ENCODE measurements around the gene MROH2A.
"Not testable (repeated sequence)": the region's sequence is repeated elsewhere in the genome, so short reads cannot be mapped to it uniquely, and the experiment has no call there.

MROH2A gene, protein sequence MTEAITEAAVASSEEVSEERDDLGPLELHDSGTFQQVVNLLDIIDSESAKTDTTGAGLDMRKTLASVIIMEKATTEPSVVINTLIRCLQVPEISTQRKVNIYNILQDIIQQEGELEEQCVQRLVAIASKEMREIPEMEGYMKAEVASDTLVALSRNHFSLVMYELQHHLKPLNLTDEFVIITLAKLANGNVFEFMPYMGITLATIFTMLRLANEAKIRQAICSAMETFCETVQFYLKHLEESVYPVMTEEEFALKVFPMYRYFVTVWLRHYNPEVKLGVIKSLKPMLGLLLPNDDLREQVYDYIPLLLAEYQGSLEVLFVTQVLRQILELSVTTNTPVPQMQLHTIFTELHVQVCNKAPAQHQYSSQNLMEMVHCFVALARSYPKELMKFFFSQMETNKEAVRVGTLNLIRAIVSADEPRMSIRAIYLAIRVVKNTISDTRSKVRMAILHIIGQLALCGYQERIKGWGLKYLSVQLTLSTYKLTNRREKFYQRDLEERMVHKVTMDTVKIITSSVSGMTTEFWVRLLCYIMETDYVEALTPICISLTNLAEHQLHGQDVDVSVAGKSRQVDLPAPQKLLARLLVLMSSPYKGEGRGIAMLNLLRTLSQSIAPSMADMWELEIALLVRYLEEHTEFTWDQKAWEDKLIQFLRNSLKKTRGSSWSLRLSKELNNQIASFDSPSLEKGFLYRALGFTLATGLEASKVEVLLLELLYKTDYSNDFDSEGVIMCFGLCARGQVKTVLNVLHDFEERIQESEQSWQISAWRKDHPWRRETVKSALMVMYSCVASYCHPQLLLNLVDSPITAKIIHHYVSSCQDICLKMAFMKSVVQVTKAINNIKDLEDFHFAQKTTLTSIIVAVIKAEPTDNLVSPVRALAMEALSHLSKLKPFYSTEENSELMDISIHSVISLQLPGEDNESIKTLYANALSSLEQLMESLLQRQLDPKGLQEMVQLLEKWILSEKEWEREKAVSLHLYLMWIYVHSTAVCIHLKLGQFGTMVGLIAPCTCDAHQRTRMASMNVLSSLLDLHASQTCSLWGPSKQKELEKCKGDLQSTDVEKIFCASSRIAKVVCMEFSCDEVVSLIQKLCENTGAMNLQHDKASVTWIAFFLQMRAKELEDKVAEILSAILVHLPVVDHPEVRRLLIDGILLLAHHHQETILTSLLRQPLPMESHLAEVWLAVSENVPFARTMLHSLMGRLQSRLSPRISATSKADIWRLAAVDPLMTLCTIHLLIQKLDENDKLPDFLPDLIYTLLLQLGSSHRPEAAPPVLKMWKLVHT (N-terminal part only)

DNA sequence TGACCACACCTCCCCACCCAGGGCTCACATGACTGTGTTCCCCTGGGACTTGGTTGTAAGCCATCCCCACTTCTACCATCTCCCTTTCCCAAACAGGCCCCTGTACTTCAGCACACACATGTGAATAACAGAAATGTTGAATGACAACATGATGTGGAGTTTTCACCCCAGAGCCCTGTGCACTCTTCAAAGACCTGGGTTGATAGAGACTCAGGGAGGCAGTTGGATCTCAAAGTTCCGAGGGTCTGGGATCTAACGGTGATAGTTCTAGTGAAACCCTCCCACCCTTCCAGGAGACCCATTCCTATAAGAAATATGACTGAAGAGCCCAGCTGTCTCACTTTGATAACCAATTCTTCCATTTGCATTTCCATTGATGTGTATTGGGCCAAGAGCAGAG, at the start of gene MROH2A:
TSS of gene MROH2A (plus strand) at position 301 of the 400 bp plus-strand sequence. CDS start 1,029 bp downstream, outside the sequence.
- DNase-seq (ENCODE audit: low spot score): no peak

DNA sequence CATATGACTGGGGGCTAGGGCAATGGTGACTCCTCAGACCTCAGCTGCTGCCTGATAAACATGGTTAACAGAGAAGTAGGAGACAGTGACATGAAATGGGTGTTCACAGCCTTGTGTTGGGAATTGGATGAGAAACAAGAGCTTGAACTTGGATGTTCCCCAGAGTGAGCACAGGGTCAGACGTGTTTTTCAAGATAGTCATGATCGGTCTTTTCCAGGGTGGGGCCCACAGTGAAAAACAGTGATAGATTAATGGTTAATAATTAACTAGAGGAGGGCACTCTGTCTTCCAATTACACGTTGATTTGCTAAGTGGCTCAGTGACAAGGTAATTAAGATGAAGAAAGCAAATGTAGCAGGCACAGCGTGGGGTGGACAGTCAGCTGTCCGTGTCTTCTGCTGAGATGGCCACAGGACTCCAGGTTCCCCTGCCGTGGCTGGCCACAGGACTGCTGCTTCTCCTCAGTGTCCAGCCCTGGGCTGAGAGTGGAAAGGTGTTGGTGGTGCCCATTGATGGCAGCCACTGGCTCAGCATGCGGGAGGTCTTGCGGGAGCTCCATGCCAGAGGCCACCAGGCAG, 49.3 kb upstream of the MROH2A start, which contains the start of gene UGT1A3:
TSS of gene UGT1A3 (plus strand) at position 320 of the 579 bp plus-strand sequence. CDS start at position 405, 85 bp downstream.
- DNase-seq (ENCODE audit: low spot score): no peak

DNA sequence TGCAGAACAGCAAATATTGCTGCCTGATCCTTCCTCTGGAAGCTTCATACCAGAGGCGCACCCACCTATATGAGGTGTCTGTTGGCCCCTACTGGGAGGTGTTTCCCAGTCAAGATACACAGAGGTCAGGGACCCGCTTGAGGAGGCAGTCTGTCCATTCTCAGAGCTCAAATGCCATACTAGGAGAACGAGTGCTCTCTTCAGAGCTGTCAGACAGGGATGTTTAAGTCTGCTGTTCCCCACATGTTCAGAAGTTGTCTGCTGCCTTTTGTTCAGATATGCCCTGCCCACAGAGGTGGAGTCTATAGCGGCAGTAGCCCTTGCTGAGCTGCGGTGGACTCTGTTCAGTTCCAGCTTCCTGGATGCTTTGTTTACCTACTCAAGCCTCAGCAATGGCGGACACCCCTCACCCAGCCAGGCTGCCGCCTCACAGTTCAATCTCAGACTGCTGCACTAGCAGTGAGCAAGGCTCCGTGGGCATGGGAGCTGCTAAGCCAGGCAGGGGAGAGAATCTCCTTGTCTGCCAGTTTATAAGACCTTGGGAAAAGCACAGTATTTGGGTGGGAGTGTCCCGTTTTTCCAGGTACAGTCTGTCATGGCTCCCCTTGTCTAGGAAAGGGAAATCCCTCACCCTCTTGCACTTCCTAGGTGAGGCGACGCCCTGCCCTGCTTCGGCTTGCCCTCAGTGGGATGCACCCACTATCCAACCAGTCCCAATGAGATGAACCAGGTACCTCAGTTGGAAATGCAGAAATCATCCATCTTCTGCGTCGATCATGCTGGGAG, 41.1 kb upstream of the MROH2A start:
- DNase-seq (ENCODE audit: low spot score): not testable (repeated sequence)

DNA sequence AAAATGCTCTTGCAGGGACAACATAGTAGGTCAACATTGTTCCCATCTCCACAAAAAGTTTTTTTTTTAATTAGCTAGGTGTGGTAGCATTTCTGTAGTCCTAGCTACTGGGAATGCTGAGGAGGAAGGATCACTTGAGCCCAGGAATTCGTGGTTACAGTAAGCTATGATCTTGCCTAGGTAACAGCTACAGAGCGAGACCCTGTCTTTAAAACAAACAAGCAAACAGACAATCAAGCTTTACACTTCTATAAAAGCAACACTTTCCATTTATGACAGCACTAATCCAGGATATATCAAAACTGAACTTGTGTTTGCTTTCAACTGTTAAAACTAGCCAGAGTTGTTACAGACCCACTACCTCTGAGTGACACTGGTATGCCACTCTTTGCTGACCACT, 37.3 kb upstream of the MROH2A start:
- DNase-seq (ENCODE audit: low spot score): no peak

DNA sequence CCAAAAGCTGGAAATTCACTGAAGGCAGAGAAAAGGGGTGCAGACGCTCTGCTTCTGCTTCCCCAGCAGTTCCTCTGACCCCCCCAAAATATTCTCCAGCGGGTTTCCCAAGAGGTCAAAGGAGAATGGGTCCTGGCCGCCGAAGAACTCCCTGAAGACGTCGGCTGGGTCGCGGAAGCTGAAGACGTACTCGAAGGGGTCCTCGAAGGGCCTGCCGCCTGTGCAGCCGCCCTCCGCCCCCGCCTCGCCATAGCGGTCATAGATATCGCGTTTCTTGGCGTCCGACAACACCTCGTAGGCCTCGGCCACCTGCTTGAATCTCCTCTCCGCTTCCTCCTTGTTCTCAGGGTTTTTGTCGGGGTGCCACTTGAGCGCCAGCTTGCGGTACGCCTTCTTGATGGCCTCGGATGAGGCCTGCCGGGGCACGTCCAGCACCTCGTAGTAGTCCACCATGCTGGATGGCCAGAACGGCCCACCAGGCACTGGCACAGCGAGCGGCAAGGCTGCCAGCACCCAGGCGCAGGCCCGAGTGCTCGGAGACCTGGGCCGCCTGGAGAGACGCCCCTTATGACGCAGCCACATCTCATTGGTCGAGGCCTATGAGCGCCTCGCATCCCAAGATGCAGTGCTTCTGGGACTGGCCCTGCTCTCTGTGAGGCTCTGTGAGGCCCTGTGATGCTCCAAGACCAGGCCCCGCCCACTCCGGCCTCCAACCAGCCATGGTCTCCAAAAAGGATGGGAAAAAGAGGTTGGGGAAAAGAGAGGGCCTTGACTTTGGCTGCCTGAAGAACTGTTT, 34.5 kb upstream of the MROH2A start:
- DNase-seq (ENCODE audit: low spot score): no peak

DNA sequence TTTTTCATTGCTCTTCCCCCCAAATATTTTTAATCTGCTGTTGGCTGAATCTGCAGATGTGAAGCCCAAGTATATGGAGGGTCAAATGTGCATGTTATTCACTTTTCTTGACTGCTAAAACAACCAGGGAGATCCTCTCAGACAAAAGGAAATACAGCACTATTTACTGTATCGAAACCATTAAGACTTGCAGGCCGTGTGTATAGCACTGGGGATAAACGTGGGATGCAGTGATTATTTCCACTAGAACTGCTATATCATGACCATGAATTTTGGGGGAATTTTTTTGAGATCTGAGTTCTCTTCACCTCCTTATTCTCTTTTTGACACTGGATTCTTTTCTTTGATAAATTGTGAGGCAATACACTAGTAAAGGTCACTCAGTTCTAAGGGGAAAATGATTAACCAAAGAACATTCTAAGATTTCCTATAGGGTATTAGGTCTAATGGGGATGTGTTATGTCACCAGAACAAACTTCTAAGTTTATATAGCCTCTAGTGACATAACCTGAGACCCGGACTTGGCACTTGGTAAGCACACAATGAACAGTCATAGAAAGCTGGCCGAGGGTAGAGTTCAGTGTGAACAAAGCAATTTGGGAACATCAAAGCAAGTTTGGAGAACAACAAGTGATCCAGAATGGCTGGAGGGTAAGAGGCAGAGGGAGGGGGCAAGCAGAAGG, 32.9 kb upstream of the MROH2A start:
- DNase-seq (ENCODE audit: low spot score): no peak

DNA sequence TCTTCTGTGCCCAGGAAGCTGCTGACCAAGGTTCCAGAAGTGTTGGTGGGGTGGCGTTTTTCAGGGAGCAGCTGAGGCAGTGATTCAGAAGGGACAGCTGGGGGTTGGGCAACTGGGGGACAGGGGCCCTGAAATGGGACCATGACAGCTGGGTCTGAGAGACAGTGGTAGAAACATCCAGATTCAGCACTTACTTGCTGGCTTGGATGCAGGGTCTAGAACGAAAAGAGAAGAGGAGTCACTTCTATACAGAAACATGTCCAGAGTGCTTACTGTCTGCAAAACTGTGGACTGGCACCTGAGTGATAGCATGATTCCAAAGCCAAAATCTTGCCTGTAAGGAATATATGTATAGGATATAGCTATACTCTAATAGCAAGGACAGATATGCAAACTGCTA, 32.3 kb upstream of the MROH2A start:
- not testable (repeated sequence) for DNase-seq (ENCODE audit: low spot score)

DNA sequence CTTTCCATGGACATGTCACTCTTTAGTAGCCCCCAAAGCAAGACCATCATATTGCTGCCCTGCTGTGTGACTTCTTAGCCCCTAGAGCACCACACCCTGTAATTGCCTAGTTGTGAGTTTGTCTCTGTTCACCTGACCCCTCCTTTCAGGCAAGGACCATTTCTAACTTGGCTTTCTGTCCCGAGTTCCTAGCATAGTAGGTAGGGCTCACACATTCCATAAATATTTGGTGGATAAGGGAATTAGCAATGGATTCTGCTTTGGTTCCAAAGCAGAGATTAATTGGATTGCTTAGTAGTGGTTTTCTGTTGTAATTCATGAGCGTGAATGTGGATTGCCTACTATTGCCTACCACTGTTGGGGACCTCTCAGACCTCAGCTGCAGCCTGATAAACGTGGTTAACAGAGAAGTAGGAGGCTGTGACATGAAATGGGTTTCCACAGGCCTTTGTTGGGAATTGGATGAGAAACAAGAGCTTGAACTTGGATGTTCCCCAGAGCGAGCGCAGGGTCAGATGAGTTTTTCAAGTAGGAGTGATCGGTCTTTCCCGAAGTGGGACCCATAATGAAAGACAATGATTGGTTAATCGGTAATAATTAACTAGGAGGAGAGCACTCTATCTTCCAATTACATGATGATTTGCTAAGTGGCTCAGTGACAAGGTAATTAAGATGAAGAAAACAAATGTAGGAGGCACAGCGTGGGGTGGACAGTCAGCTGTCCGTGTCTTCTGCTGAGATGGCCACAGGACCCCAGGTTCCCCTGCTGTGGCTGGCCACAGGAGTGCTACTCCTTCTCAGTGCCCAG, 31.5 kb upstream of the MROH2A start:
- DNase-seq (ENCODE audit: low spot score): no peak

DNA sequence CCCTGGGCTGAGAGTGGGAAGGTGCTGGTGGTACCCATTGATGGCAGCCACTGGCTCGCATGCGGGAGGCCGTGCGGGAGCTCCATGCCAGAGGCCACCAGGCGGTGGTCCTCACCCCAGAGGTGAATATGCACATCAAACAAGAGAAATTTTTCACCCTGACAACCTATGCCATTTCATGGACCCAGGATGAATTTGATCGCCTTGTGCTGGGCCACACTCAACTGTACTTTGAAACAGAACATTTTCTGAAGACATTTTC, 30.9 kb upstream of the MROH2A start:
- DNase-seq (ENCODE audit: low spot score): no peak

DNA sequence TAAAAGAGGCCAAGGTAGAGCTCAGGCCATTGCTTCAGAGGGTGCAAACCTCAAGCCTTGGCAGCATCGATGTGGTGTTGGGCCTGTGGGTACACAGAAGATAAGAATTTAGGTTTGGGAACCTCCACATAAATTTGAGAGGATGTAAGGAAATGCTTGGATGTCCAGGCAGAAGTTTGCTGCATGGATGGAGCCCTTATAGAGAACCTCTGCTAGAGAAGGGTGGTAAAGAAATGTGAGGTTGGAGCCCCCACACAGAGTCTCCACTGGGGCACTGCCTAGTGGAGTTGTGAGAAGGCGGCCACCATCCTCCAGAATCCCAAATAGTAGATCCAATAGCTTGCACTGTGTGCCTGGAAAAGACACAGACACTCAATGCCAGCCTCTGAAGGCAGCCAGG, 27.4 kb upstream of the MROH2A start:
- DNase-seq (ENCODE audit: low spot score): not testable (repeated sequence)

DNA sequence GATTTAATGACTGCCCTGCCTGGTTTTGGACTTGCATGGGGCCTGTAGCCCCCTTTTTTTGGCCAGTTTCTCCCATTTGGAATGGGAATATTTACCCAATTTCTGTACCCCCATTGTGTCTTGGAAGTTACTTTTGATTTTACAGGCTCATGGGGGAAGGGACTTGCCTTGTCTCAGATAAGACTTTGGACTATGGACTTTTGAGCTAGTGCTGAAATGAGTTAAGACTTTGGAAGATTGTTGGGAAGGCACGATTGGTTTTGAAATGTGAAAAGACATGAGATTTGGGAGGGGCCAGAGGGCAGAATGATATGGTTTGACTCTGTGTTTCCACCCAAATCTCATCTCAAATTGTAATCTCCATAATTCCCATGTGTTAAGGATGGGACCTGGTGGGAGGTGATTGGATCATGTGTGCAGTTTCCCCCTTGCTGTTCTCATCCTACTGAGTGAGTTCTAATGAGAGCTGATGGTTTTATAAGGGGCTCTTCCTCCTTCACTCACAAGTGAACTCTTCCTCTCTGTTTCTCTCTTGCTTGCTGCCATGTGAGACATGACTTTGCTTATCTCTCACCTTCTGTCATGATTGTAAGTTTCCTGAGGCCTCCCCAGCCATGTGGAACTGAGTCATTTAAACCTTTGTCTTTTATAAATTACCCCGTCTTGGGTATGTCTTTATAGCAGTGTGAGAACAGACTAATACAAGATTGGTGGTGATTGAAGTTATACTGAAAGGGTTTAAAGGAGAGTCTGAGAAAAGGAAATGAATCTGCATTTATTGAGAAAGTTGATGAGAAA, 26.7 kb upstream of the MROH2A start:
- not testable (repeated sequence) for DNase-seq (ENCODE audit: low spot score)

DNA sequence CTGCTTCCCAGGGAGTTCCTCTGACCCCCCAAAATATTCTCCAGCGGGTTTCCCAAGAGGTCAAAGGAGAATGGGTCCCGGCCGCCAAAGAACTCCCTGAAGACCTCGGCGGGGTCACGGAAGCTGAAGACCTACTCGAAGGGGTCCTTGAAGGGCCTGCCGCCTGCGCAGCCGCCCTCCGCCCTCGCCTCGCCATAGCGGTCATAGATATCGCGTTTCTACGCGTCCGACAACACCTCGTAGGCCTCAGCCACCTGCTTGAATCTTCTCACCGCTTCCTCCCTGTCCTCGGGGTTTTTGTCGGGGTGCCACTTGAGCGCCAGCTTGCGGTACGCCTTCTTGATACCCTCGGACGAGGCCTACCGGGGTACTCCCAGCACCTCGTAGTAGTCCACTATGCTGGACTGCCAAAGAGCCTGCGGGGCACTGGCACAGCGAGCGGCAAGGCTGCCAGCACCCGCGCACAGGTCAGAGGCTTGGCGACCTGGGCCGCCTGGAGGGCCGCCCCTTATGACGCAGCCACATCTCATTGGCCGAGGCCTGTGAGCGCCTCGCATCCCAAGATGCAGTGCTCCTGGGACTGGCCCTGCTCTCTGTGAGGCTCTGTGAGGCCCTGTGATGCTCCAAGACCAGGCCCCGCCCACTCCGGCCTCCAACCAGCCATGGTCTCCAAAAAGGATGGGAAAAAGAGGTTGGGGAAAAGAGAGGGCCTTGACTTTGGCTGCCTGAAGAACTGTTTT, 23.1 kb upstream of the MROH2A start:
- no peak for DNase-seq (ENCODE audit: low spot score)

DNA sequence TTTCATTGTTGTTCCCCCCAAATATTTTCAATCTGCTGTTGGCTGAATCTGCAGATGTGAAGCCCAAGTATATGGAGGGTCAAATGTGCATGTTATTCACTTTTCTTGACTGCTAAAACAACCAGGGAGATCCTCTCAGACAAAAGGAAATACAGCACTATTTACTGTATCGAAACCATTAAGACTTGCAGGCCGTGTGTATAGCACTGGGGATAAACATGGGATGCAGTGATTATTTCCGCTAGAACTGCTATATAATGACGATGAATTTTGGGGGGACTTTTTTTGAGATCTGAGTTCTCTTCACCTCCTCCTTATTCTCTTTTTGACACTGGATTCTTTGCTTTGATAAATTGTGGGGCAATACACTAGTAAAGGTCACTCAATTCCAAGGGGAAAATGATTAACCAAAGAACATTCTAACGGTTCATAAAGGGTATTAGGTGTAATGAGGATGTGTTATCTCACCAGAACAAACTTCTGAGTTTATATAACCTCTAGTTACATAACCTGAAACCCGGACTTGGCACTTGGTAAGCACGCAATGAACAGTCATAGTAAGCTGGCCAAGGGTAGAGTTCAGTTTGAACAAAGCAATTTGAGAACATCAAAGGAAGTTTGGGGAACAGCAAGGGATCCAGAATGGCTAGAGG, 21.6 kb upstream of the MROH2A start:
- no peak for DNase-seq (ENCODE audit: low spot score)

DNA sequence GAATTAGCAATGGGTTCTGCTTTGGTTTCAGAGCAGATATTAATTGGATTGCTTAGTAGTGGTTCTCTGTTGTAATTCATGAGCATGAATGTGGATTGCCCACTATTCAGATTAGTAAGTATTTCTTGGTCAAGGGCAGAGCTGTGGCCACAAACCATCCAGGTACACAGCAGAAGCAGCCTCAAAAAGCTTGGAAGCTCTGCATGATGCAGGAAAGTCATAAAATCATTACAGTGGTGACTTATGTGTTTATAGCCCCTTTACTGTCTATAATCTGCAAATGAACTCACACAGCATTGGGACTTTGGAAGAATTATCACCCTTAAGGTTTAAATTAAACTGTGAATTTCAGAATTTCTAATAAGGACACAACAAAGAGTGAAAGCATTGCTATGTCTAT, 20.0 kb upstream of the MROH2A start:
- no peak for DNase-seq (ENCODE audit: low spot score)

DNA sequence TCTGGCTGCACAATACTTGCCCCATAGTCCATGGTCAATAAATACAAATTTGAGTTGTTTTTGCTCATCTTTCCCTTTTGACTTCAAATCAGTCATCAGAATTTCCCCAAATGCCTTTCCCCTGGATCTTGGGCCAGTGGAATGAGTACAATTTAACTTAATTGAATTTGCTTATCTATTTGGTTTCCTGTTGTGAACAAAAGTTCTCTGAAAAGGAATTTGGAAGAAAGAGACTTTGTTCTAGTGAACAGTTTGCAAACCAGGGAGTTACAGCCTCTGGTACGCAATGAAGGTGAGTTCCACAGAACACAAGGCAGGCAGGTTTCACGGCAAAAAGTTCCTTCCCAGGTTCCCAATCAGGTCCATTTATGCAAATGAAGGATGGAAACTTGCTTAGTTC, 19.3 kb upstream of the MROH2A start:
- DNase-seq (ENCODE audit: low spot score): no peak

DNA sequence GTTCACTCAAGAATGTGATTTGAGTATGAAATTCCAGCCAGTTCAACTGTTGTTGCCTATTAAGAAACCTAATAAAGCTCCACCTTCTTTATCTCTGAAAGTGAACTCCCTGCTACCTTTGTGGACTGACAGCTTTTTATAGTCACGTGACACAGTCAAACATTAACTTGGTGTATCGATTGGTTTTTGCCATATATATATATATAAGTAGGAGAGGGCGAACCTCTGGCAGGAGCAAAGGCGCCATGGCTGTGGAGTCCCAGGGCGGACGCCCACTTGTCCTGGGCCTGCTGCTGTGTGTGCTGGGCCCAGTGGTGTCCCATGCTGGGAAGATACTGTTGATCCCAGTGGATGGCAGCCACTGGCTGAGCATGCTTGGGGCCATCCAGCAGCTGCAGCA, 18.1 kb upstream of the MROH2A start, which contains the start of gene UGT1A1:
TSS of gene UGT1A1 (plus strand) at position 228 of the 400 bp plus-strand sequence. CDS start at position 246, 18 bp downstream.
- no peak for DNase-seq (ENCODE audit: low spot score)
